Calu3 (cell line): Measurements from ENCODE around the gene WASHC1. TPM values are rescaled to one million over a fixed set of nuclear protein-coding genes. Genes with fewer than 3 reads are reported as not detected.
"Not testable (repeated sequence)": the region's sequence is repeated elsewhere in the genome, so short reads cannot be mapped to it uniquely, and the experiment has no call there.

Experiments used
- BruUV-seq: library from RNA; stranded (reverse); fragments of 400-500 nt; replicated peaks from 2 replicates; lab custom pipeline; 2021; lab: Mats Ljungman, UMichigan
- CTCF ChIA-PET: fragments of 300-600 bp; sonication (Branson Sonifier 250); formaldehyde crosslinking; loops from one replicate; lab custom pipeline; 2022; ENCODE audit warnings: antibody characterized with exemption; lab: Charles Lee
- DNase-seq: peaks from one replicate; pipeline ENCODE4 v3.0.0; 2022
- H3K27ac Mint-ChIP-seq: one replicate; pipeline ENCODE4 v1.8.0; 2022; ENCODE audit warnings: mixed read lengths; ENCODE audit not compliant: unreplicated experiment
- H3K27me3 Mint-ChIP-seq: one replicate; pipeline ENCODE4 v1.8.0; 2022; ENCODE audit warnings: mixed read lengths; ENCODE audit not compliant: unreplicated experiment
- H3K36me3 Mint-ChIP-seq: one replicate; pipeline ENCODE4 v1.8.0; 2022; ENCODE audit warnings: mild to moderate bottlenecking, moderate library complexity, mixed read lengths; ENCODE audit not compliant: insufficient read depth, unreplicated experiment
- H3K4me1 Mint-ChIP-seq: one replicate; pipeline ENCODE4 v1.8.0; 2022; ENCODE audit warnings: mild to moderate bottlenecking, low read depth, mixed read lengths; ENCODE audit not compliant: unreplicated experiment
- H3K4me3 Mint-ChIP-seq: one replicate; pipeline ENCODE4 v1.8.0; 2022; ENCODE audit warnings: mild to moderate bottlenecking, low read depth, moderate library complexity, mixed read lengths; ENCODE audit not compliant: unreplicated experiment
- H3K9me3 Mint-ChIP-seq: one replicate; pipeline ENCODE4 v1.8.0; 2022; ENCODE audit warnings: low read depth, mixed read lengths; ENCODE audit not compliant: unreplicated experiment
- CTCF ChIP-seq: fragments of 200-600 bp; IDR thresholded peaks from one replicate; pipeline ENCODE4 v1.8.0; 2022; ENCODE audit warnings: antibody characterized with exemption; ENCODE audit not compliant: unreplicated experiment
- intact Hi-C: fragments of 100-400 bp; cut with micrococcal nuclease; formaldehyde crosslinking; loops from one replicate; pipeline ENCODE4 v1.10.0; 2022; ENCODE audit not compliant: unreplicated experiment
- total RNA-seq: library from RNA; stranded (reverse); gene quantifications from 2 replicates; pipeline ENCODE4 v1.2.3, GENCODE V29; 2022

Gene WASHC1
- total RNA-seq, 1 experiment from 2014 or later = 17.2 TPM

- H3K9me3 Mint-ChIP-seq, DNase-seq, CTCF ChIA-PET, BruUV-seq, intact Hi-C loops, H3K4me3 Mint-ChIP-seq, H3K27ac Mint-ChIP-seq, H3K36me3 Mint-ChIP-seq, H3K27me3 Mint-ChIP-seq, H3K4me1 Mint-ChIP-seq: not testable (repeated sequence)
Measured at GRCh38 chr9:16875-17274, 12.4 kb downstream of the WASHC1 start.

GRCh38 chr9:14129-14809, 15.0 kb downstream of the WASHC1 start:
- intact Hi-C loops, H3K4me3 Mint-ChIP-seq, H3K36me3 Mint-ChIP-seq, CTCF ChIA-PET, H3K27me3 Mint-ChIP-seq, DNase-seq, H3K9me3 Mint-ChIP-seq, H3K27ac Mint-ChIP-seq, BruUV-seq, H3K4me1 Mint-ChIP-seq: not testable (repeated sequence)

GRCh38 chr9:11206-11605, 18.1 kb downstream of the WASHC1 start:
- CTCF ChIA-PET, BruUV-seq: not testable (repeated sequence)

GRCh38 chr9:10653-11053, 18.6 kb downstream of the WASHC1 start:
- H3K27me3 Mint-ChIP-seq, H3K9me3 Mint-ChIP-seq, H3K27ac Mint-ChIP-seq, H3K4me1 Mint-ChIP-seq, H3K4me3 Mint-ChIP-seq, BruUV-seq, CTCF ChIA-PET, H3K36me3 Mint-ChIP-seq, intact Hi-C loops: not testable (repeated sequence)
- peak; percentile 6 for DNase-seq

More at GRCh38 chr9:11206-11605, 18.1 kb downstream of the WASHC1 start:
- intact Hi-C loops, H3K27ac Mint-ChIP-seq, H3K4me1 Mint-ChIP-seq, H3K4me3 Mint-ChIP-seq, H3K27me3 Mint-ChIP-seq, H3K9me3 Mint-ChIP-seq, H3K36me3 Mint-ChIP-seq: not testable (repeated sequence)
- DNase-seq = peak; percentile 76
- peak; percentile 92 for TF ChIP-seq CTCF

GRCh38 chr9:10207-10606, 19.0 kb downstream of the WASHC1 start:
- H3K4me1 Mint-ChIP-seq, H3K27me3 Mint-ChIP-seq, H3K9me3 Mint-ChIP-seq, CTCF ChIA-PET, DNase-seq, intact Hi-C loops, BruUV-seq, H3K36me3 Mint-ChIP-seq, H3K27ac Mint-ChIP-seq, H3K4me3 Mint-ChIP-seq: not testable (repeated sequence)

Other genes starting within 250 kb of the WASHC1 start
- 1.7 and 2.4 TPM in 2 replicates for gene FOXD4, start 89.0 kb upstream of the WASHC1 start, total RNA-seq
- 41.7 and 54.4 TPM in 2 replicates for gene ZNG1A, start 149.6 kb upstream of the WASHC1 start, total RNA-seq
- 0.15 and 0.50 TPM in 2 replicates for gene DOCK8, start 185.4 kb upstream of the WASHC1 start, total RNA-seq